IMR-90 (cell line): Measurements from ENCODE around the gene TSSC4. TPM values are rescaled to one million over a fixed set of nuclear protein-coding genes. Genes with fewer than 3 reads are reported as not detected.

ENCODE experiments used
- ATAC-seq: fragments of 200-7000 bp; cut with Tn5 transposase; 2 replicates; pipeline ENCODE4 v1.9.1; 2020; ENCODE audit warnings: low read depth, mild to moderate bottlenecking, moderate library complexity
- BruUV-seq: library from RNA; stranded (reverse); fragments of 400-500 nt; replicated peaks from 2 replicates; lab custom pipeline; 2021; lab: Mats Ljungman, UMichigan
- CTCF ChIA-PET: fragments of 300-600 bp; formaldehyde crosslinking; extraction: SDS; loops from one replicate; lab custom pipeline; 2021; ENCODE audit warnings: antibody characterized with exemption; lab: Yijun Ruan, JAX
- POLR2A ChIA-PET: fragments of 300-600 bp; sonication (Branson Sonifier 250); formaldehyde crosslinking; loops from one replicate; lab custom pipeline; 2022; ENCODE audit warnings: antibody characterized with exemption; ENCODE audit not compliant: unreplicated experiment; lab: Charles Lee
- DNase-seq: peaks from one replicate; pipeline ENCODE4 v3.0.0; 2013
- H2AFZ ChIP-seq: replicated peaks from 2 replicates; pipeline ENCODE3; 2013; ENCODE audit warnings: low read length, mild to moderate bottlenecking; ENCODE audit not compliant: poor library complexity
- H2AK5ac ChIP-seq: 2 replicates; pipeline ENCODE4 v1.6.1; 2013; ENCODE audit warnings: low read depth, low read length, inconsistent platforms
- H2AK9ac ChIP-seq: replicated peaks from 2 replicates; pipeline ENCODE3; 2013; ENCODE audit warnings: mild to moderate bottlenecking, low read depth, low read length, moderate library complexity; ENCODE audit not compliant: poor library complexity
- H2BK120ac ChIP-seq: 2 replicates; pipeline ENCODE4 v1.6.1; 2013; ENCODE audit warnings: low read depth, low read length, inconsistent platforms
- H2BK15ac ChIP-seq: 3 replicates; pipeline ENCODE4 v1.6.1; 2013; ENCODE audit warnings: low read depth, low read length, inconsistent platforms
- H2BK20ac ChIP-seq: 2 replicates; pipeline ENCODE4 v1.6.1; 2013; ENCODE audit warnings: low read depth, mild to moderate bottlenecking, inconsistent platforms, low read length, moderate library complexity
- H2BK5ac ChIP-seq: 2 replicates; pipeline ENCODE4 v1.6.1; 2013; ENCODE audit warnings: mild to moderate bottlenecking, low read depth, low read length, inconsistent platforms; ENCODE audit not compliant: poor library complexity, severe bottlenecking
- H3K14ac ChIP-seq: replicated peaks from 2 replicates; pipeline ENCODE4 v1.6.1; 2013; ENCODE audit warnings: low read depth, low read length, inconsistent platforms
- H3K18ac ChIP-seq: 2 replicates; pipeline ENCODE4 v1.6.1; 2013; ENCODE audit warnings: low read depth, low read length, control low read depth
- H3K23ac ChIP-seq: 2 replicates; pipeline ENCODE4 v1.6.1; 2013; ENCODE audit warnings: low read depth, low read length, inconsistent platforms
- H3K27ac ChIP-seq: 2 replicates; pipeline ENCODE4 v1.5.1; 2013; ENCODE audit warnings: mild to moderate bottlenecking, control low read depth, low read length; ENCODE audit not compliant: insufficient read depth
- H3K27me3 ChIP-seq: 2 replicates; pipeline ENCODE4 v1.6.1; 2013; ENCODE audit warnings: low read length; ENCODE audit not compliant: control insufficient read depth, insufficient read depth
- H3K36me3 ChIP-seq: 2 replicates; pipeline ENCODE4 v1.6.1; 2013; ENCODE audit warnings: low read length, mixed read lengths; ENCODE audit not compliant: control insufficient read depth, insufficient read depth
- H3K4ac ChIP-seq: 2 replicates; pipeline ENCODE4 v1.6.1; 2013; ENCODE audit warnings: low read depth, low read length, inconsistent platforms
- H3K4me1 ChIP-seq: 2 replicates; pipeline ENCODE4 v1.6.1; 2013; ENCODE audit warnings: low read length, mixed read lengths; ENCODE audit not compliant: control insufficient read depth, insufficient read depth
- H3K4me2 ChIP-seq: 2 replicates; pipeline ENCODE4 v1.6.1; 2013; ENCODE audit warnings: low read depth, mild to moderate bottlenecking, control low read depth, low read length, moderate library complexity
- H3K4me3 ChIP-seq: 2 replicates; pipeline ENCODE4 v1.5.1; 2013; ENCODE audit warnings: low read depth, mild to moderate bottlenecking, control low read depth, low read length, moderate library complexity; ENCODE audit not compliant: insufficient read depth
- H3K56ac ChIP-seq: 2 replicates; pipeline ENCODE4 v1.6.1; 2013; ENCODE audit warnings: low read length, inconsistent platforms; ENCODE audit not compliant: insufficient read depth; ENCODE audit errors: extremely low read depth
- H3K79me1 ChIP-seq, 2 experiments: 2 replicates each; pipeline ENCODE4 v1.6.1; 2013; ENCODE audit warnings: low read length in 2 of 2, inconsistent platforms in 1 of 2, low read depth in 1 of 2
- H3K9ac ChIP-seq: 2 replicates; pipeline ENCODE4 v1.6.1; 2013; ENCODE audit warnings: low read depth, low read length, control low read depth
- H3K9me1 ChIP-seq: 2 replicates; pipeline ENCODE4 v1.6.1; 2013; ENCODE audit warnings: low read length, inconsistent platforms; ENCODE audit not compliant: insufficient read depth
- H3K9me3 ChIP-seq: 2 replicates; pipeline ENCODE4 v1.6.1; 2013; ENCODE audit warnings: low read length; ENCODE audit not compliant: control insufficient read depth, insufficient read depth
- H4K20me1 ChIP-seq: 2 replicates; pipeline ENCODE4 v1.6.1; 2013; ENCODE audit warnings: low read length, inconsistent platforms; ENCODE audit not compliant: insufficient read depth
- H4K5ac ChIP-seq: 2 replicates; pipeline ENCODE4 v1.6.1; 2013; ENCODE audit warnings: mild to moderate bottlenecking, low read depth, low read length, control low read depth
- H4K8ac ChIP-seq, 2 experiments: 2 replicates each; pipeline ENCODE4 v1.6.1; 2013; ENCODE audit warnings: low read depth in 2 of 2, low read length in 2 of 2, control low read depth in 1 of 2, inconsistent platforms in 1 of 2
- H4K91ac ChIP-seq: 2 replicates; pipeline ENCODE4 v1.6.1; 2013; ENCODE audit warnings: low read depth, low read length, inconsistent platforms; ENCODE audit not compliant: insufficient read depth
- BHLHE40 ChIP-seq: fragments of 150-350 bp; IDR thresholded peaks from 2 replicates; pipeline ENCODE4 v1.6.1; 2016; ENCODE audit warnings: mild to moderate bottlenecking, low read depth, low read length
- CEBPB ChIP-seq: IDR thresholded peaks from 2 replicates; pipeline ENCODE4 v1.6.1; 2012; ENCODE audit warnings: low read depth, low read length, improper control_type of control experiment
- CHD1 ChIP-seq: IDR thresholded peaks from 2 replicates; pipeline ENCODE4 v1.6.1; 2012; ENCODE audit warnings: low read depth, low read length, improper control_type of control experiment
- MAFK ChIP-seq: IDR thresholded peaks from 2 replicates; pipeline ENCODE4 v1.6.1; 2012; ENCODE audit warnings: low read depth, low read length, improper control_type of control experiment
- MAZ ChIP-seq: IDR thresholded peaks from 2 replicates; pipeline ENCODE4 v1.6.1; 2012; ENCODE audit warnings: low read depth, mild to moderate bottlenecking, low read length, improper control_type of control experiment, moderate library complexity, borderline replicate concordance
- RAD21 ChIP-seq: IDR thresholded peaks from 2 replicates; pipeline ENCODE4 v1.6.1; 2012; ENCODE audit warnings: low read length, improper control_type of control experiment
- RCOR1 ChIP-seq: IDR thresholded peaks from 2 replicates; pipeline ENCODE4 v1.6.1; 2012; ENCODE audit warnings: mild to moderate bottlenecking, low read length, improper control_type of control experiment; ENCODE audit not compliant: insufficient replicate concordance
- RFX5 ChIP-seq: IDR thresholded peaks from 2 replicates; pipeline ENCODE4 v1.8.0; 2012; ENCODE audit warnings: low read depth, mild to moderate bottlenecking, low read length, moderate library complexity
- SMC3 ChIP-seq: fragments of 150-350 bp; IDR thresholded peaks from 2 replicates; pipeline ENCODE4 v1.6.1; 2016; ENCODE audit warnings: low read depth, mild to moderate bottlenecking, antibody characterized with exemption, low read length, moderate library complexity
- USF2 ChIP-seq: fragments of 150-350 bp; IDR thresholded peaks from 2 replicates; pipeline ENCODE4 v1.6.1; 2017; ENCODE audit warnings: mild to moderate bottlenecking, antibody characterized with exemption, low read length, low read depth
- WGBS, 2 experiments: methylation state at CpG; one replicate each; pipeline versions ENCODE4 v1.1.5 to v1.1.7; 2013; ENCODE audit warnings: missing lambda C conversion rate in 2 of 2; ENCODE audit not compliant: insufficient read length in 1 of 2; ENCODE audit errors: extremely low coverage in 2 of 2; 5-methylcytosine and 5-hydroxymethylcytosine counted together
- dilution Hi-C: fragments of 300-500 bp; cut with HindIII; formaldehyde crosslinking; loops from one replicate; pipeline ENCODE4 v1.14.3; 2018; ENCODE audit warnings: low sequenced_read_pairs; ENCODE audit not compliant: unreplicated experiment
- in situ Hi-C: fragments of 300-500 bp; cut with MboI; formaldehyde crosslinking; loops from 3 replicates; pipeline ENCODE4 v1.14.3; 2019; ENCODE audit warnings: low sequenced_read_pairs, inconsistent platforms, mixed read lengths
- intact Hi-C: fragments of 100-400 bp; cut with micrococcal nuclease; formaldehyde crosslinking; loops from 2 replicates; pipeline ENCODE4 v1.10.0; 2022
- polyA plus RNA-seq, 3 experiments: library from polyadenylated mRNA; depleted of rRNA; stranded (reverse); fragments of >200 nt; gene quantifications; 2 replicates each; pipeline ENCODE4 v1.2.3, GENCODE V29; 2012; ENCODE audit warnings: low replicate concordance in 1 of 3
- total RNA-seq: library from RNA; depleted of rRNA; stranded (reverse); fragments of >200 nt; gene quantifications from 2 replicates; pipeline ENCODE4 v1.2.3, GENCODE V29; 2012

Gene TSSC4
- total and polyA plus RNA-seq, 2 of the 4 experiments (the other 2 are of a cell fraction), result 34.9 to 40.0 TPM

DNA sequence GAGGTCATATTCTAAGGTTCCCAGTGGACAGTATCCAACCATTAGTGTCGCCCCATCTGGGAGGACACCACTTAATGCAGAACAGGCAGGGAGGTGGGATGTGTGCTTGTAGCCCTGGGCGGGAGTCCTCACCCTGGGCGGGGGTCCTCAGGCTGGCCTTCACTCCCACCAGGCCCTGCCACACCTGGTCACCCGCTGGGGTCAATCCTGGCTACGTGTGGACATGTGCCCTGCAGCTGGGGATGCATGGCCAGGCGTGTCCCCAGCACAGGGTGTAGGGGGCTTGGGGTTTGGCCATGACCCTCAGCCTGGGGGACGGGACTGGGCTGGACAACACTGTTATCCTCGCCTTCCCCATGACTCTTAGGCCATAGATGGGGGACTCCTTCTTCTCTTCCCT lies 25.0 kb downstream of the TSSC4 start (continued):
- no peak for TF ChIP-seq USF2
- TF ChIP-seq SMC3, result no peak
- no peak for TF ChIP-seq MAFK

GRCh38 chr11:2426221-2426620 lies 25.7 kb downstream of the TSSC4 start:
- Histone ChIP-seq H2BK15ac (no peak overlapping the region), H3K23ac (no peak overlapping the region), H4K8ac (no peak overlapping the region), H2BK120ac (no peak overlapping the region), H2AK9ac (no peak overlapping the region), H4K20me1 (no peaks in the 10 kb centered on the region), H3K27ac (no peak overlapping the region), H3K18ac (no peak overlapping the region), H3K56ac (no peak overlapping the region), H2BK20ac (no peak overlapping the region), H3K14ac (no peak overlapping the region), H3K4me2 (no peak overlapping the region), H3K27me3 (peaks cover 11% of the 10 kb centered on the region; the same call in 1 of the 2 replicates), H3K4ac (no peak overlapping the region), H2AFZ (no peak overlapping the region), H3K4me3 (no peak overlapping the region), H2BK5ac (no peak overlapping the region), H3K9ac (no peak overlapping the region), H3K9me1 (no peaks in the 10 kb centered on the region), H3K36me3 (no peaks in the 10 kb centered on the region), H3K4me1 (no peaks in the 10 kb centered on the region), H4K91ac (no peak overlapping the region), H3K79me1 (no peaks in the 10 kb centered on the region), H2AK5ac (no peak overlapping the region), H3K9me3 (no peaks in the 10 kb centered on the region), H4K5ac (no peak overlapping the region)
- CTCF ChIA-PET, result interaction anchor here (0.7 to 1.3 kb wide), 2 partner anchors 107 to 121 kb away, joined by 3 read pairs; no protein-coding TSS in a partner anchor
- no peak for ATAC-seq
- BruUV-seq, result no TSS peak
- WGBS, 2 experiments, result no CpG with 5 or more reads among the region's 13 CpGs
- intact Hi-C loops (no loop called here), dilution Hi-C loops (no loop called here), in situ Hi-C loops (loop anchor here (5.0 to 10.0 kb wide), 2 partner anchors 106 to 469 kb away; no protein-coding TSS in a partner anchor)
- POLR2A ChIA-PET, result no interaction called here
- TF ChIP-seq RAD21 (no peak), CHD1 (no peak), SMC3 (no peak), RCOR1 (no peak), RFX5 (no peak), CEBPB (no peak), MAZ (no peak), BHLHE40 (no peak), MAFK (no peak)
- DNase-seq, result no peak
